Muscle of arm (tissue), 12 donors: ENCODE results near the gene GAS2L2. TPM values are rescaled to one million over a fixed set of nuclear protein-coding genes. Genes with fewer than 3 reads are reported as not detected.
A peak's percentile ranks its signal among the peaks of the same experiment; 100 is the strongest.
"Not testable (repeated sequence)": the region's sequence is repeated elsewhere in the genome, so short reads cannot be mapped to it uniquely, and the experiment has no call there.

Source experiments
- DNase-seq: peaks from one replicate; pipeline ENCODE4 v3.0.0-alpha.2; 2013
- polyA plus RNA-seq, 12 donors: library from polyadenylated mRNA; unstranded; fragments of 120-200 nt; gene quantifications; one replicate each; pipeline ENCODE4 v1.2.1, GENCODE V29; 2013; ENCODE audit not compliant: insufficient read length in 12 of 12

GAS2L2 gene
- polyA plus RNA-seq, 12 donors: 0.07 TPM; not detected in 11

DNA sequence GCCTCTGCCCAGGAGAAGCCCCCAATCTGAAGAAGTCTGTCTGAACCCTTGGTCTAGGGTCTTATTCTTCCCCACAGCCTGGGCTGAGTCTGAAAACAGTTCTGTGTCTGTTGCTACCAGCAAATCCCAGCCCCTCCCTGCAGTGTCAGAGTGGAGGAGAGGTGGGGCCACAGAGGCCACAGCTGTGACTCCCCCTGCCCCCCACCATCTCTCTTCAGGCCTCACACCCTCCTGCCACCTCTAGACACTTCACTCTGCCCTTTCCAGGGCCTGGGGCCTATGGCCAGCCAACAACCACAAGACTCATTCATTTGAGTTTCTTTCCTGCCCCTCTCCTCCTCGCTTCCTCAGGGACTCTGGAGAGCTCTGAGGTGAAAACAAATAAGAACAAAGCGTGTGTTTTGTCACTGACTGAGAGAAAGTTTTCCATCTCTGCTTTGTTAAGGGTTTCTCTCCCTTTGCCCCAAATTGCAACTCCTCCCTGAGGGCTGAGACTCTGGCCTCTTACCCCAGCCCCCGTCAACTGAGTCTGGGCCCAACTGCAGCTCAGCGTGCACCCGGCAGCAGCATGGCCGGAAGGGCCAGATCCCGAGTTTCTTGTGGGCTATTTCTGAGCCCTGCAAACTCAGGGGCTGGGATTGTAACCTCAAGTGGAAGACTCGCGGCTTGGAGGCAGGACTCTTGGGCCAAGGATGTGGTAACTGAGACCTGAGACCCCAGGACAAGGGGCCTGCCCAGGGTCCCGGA lies 20.8 kb upstream of the GAS2L2 start:
- no peak for DNase-seq

DNA sequence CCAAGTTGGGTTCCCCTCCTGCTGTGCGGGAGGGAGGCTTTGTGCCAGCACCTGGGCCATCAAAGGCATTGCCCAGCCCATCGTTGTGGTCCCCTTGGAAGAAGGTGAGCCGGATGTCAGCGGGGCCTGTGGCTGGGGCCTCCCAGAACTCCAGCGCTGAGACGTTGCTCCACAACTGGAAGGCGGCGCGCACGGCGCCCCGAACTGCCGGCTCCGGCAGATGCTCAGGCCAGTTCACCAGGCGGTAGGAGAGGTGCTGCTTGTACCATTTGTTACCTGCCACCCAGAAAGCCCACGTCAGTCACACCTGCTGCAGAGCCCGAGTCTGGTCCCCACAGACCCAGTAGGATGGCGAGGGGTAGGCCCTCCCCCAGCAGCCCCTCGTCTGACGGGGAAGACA lies 20.1 kb upstream of the GAS2L2 start:
- no peak for DNase-seq

DNA sequence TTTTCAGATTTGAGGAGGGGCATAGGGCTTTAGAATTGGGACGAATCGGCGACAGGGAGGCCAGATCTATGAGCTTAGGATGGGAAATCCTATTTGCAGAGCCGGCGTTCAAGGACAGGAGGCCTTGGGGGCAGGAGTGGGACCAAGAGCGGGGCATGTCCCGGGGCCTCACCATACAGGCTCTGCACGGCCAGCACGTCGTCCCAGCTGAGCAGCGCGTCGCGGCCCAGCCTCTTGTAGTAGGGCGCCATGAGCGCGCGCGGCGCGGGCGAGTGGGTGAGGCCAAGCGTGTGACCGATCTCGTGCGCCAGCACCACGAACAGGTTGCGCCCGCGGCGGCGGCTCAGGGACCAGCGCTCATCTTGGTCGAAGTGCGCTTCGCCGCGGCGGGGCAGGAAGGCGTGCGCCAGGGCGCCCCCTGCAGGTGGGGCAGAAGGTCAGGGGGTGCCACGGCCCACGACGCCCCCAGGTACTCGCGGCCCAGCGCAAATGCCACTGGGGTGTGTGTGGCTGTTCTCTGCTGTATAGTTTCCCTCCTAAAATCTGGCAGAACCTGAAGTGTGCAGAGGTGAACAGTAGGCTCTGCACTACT lies 17.0 kb upstream of the GAS2L2 start:
- no peak for DNase-seq

DNA sequence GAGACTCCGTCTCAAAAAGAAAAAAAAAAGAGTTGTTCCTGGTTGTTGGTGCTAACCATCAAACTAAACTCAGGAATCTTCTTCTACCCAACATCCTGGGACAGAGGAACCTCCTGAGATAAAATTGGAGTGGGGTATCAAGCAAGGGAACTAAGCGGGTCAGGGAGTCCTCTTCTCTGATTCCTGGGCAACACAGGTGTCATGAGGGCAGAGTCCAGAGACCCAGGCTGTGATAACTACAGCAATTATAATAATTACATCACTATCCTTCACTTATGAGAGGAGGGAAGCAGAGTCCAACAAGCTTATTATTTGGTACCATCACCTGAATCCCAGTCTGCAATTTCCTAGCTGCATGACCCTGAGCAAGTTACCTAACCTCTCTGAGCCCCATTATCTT lies 15.8 kb upstream of the GAS2L2 start:
- DNase-seq: no peak

DNA sequence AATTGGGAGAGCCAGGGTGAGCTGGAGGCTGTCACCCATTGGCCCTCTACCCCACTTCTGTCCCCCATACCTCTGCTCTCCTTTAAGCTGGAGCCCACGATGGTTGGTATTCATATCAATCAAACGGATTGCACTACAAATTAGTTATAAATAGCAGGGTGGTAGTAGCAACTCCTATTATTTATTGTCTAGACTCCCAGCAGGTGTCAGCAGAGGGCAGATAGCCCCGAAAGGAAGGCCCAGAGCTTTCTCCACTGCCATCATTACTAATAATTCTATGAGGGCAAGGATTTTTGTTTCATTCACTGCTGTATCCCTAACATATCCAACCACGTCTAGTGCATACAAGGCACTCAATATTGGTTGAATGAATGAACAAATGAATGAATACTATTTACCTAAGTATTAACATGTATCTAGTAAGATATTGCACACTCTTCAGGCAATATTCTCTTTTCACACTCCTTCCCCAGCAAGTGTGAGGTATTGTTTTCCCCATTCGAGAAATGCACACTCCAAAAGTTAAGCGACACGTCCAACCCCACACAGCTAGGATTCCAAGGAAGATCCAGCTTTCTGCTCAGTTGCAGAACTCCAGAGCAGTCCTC lies 14.0 kb upstream of the GAS2L2 start:
- DNase-seq: peak; percentile 35

DNA sequence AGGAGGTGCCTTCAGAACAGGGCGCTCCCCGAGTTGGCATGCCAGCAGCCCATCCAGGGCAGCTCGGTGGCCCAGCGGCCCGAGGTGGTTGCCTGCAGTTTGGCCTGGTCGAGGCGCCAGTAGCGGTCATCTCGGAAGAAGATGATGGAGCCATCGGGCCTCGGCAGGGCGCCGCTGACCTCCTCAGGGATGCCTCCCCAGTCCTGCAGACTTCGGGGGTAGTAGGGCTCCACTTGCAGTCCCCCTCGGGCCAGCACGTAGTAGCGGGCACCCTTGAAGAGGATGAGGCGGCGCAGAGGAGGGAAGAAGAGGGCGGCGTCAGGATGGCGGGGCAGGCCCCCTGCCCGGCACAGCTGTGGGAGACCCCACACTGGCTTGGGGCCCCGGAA lies 13.4 kb upstream of the GAS2L2 start:
- no peak for DNase-seq

DNA sequence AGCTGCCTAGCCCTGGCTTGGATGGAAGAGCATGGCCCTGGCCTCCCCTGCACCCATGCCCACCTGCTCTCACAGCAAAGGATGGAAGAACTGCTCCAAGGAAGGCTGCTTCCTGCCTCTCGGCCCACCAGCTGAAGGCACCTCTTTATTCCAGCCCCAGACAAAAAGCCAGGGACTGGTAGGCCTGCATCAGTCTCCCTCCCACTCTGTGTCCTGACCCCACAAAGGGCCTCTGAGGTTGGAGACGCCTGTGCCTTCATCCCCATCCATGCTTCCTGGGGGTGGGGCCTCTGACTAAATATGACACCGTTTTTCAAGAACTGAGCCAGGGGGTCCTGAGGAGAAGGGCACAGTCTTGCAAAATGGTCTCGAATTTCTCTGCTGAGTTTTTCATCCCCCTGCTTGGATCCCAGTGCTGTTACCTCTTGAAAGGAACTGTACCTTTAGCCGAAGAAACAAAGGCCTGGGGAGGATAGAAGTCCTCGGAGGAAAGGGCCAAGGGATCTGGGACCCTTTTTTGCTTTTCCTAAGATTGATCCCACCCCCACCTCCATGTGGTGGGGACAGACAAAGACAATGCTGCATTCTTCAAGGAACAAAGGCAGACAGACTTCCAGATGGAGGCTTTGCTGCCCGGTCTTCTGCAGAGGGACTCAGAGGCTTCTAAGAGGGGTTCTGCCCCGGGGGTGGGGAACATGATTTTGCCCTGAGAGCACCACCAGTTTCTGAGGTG lies 12.9 kb upstream of the GAS2L2 start:
- DNase-seq: no peak

DNA sequence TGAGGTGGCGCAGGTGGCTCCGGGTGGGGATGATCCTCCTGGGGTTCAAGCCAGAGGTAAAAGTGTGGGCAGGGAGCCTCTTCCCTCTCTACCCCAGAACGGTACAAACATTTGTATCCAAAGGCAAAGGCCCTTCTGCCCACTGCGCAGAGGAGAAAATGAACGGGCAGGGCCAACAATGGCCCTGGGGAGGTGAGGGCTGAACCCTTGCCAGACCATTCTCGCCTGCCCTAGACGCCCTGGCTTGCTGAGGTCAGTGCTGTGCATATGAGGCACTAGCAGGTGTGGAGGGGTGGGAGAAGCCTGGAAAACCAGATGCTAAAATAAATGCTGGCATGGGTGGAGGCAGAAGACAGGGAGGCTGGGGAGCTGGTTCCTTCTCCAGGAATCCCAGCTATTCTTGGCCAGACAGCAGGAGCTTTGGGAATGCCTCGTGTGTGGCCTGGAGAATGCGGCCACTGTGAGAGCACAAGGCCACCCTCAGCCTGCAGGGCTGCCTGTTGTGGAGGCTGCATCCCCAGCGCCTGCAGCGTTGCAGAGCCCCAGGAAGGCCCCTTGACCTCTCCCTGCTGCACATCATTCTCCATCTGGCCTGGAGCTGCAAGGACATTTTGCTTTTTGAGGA lies 12.2 kb upstream of the GAS2L2 start:
- DNase-seq: no peak

DNA sequence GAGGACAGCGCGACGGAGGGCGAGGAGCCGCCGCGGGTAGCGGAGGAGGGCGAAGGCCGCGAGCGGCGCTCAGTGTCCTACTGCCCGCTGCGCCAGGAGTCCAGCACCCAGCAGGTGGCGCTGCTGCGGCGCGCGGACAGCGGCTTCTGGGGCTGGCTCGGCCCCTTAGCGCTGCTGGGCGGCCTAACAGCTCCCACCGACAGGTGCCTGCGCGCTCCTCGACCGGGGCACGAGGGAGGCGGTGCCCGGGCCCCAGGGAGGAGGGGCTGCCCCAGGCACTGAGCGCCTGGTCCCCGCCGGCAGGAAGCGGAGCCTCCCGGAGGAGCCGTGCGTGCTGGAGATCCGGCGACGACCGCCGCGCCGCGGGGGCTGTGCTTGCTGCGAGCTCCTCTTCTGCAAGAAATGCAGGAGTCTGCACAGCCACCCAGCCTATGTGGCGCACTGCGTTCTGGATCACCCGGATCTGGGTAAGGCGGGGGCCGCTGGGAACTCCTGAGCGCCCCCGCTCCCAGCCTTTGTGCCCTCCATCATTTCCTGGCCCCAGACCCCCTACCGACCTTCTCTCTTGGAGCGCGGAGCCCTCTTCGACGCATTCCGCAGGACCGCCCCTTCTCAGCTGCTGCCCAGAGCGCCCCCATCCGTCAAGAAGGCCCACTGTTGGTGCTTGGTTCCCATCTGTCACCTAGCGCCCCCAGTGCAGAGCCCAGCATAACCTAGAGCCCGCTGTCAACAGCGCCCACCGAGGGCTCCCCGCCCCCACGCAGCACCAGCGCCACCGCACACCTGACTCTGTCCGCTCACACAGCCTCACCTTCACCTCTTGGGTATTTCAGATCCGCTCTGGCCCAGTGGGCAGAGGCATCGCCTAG lies 11.3 kb upstream of the GAS2L2 start:
- peak; percentile 89 for DNase-seq

DNA sequence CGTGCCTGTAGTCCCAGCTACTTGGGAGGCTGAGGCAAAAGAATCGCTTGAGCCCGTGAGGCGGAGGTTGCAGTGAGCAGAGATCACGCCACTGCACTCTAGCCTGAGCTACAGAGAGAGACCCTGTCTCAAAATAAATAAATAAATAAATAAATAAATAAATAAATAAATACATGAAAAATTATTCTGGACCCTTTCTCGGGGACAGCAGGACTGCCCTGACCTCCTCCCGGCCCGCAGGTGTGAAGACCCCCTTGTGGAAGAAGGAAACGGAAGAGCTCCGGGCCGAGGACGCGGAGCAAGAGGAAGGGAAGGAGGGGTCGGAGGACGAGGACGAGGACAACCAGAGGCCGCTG lies 10.7 kb upstream of the GAS2L2 start:
- no peak for DNase-seq

DNA sequence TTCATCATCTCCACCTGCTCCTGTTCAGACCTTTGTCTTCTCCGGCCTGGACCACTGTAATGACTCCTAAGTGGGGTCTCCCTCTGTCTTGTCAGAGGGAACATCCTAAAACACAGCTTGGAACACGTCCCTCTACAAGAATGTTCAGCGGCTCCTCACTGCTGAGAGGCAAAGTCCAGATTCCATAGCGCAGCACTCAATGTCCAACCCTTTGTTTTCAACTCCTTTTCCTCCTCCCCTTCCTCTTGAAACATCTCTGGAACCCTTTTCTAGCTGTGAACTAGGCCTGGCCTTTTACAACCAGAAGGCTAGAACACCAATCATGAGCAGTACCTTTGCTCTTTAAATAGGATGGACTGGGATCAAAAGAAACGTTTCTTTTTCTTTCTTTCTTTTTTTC lies 8.6 kb upstream of the GAS2L2 start:
- DNase-seq: no peak

DNA sequence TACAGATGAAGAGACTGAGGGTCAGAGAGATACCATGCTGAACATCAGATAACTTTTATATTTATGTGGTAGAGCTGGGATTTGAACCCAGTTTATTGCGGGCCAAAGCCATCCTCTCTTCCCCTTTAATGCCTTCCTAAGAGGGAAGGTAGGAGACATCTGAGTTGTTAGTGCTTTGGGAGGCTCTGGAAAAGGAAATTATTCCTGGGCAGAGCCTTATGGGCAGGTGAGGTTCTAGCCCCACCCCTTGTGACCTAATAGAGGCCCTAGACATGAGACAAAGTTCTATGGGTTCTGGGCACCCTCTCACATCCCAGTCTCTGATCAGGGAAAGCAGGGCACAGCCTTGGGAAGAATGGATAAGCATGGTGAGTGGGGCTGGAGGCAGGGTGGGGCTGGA lies 7.5 kb upstream of the GAS2L2 start, which contains the start of gene C17orf50:
Gene C17orf50, plus strand, starts transcription at position 301 of the 400 bp plus-strand sequence. Its CDS starts 55 bp downstream, at position 356.
- no peak for DNase-seq

DNA sequence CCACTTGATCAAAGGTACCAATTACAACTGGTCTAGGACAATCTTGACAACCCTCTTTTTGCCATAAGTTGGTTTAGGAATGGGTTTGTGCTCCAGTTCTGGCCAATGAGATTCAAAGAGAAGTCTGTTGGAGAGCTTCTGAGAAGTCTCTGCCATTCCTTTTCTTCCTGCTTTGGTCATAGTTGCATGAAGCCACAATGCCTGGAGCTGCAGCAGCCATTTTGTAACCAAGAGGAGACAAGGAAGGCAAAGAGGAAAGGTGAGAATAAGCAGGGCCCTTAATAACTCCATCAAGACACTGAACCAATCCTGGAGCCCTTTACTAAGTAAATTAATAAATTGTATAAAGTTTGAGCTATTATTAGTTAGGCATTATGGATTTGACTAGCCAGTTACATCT lies 4.2 kb upstream of the GAS2L2 start:
- DNase-seq: no peak

DNA sequence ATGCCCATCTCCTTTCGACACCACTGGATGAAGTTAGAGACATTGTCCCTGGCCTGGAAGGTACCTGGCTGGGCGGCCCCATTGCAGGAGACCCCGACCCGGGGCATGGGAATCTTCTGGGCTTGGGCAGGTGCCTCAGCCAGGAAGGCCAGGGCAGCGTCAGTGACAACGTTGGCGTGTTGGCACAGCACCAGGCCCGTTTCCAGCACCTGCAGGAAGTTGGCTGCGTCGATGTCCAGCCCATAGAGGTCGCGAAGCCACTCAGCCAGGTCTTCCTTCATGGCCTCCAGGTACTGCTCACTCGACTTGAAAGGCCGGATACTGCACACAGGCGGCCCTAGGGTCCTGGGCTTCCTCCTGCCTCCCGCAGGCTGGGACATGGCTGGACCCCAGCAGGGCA lies 568 bp downstream of the GAS2L2 start:
- DNase-seq: no peak

DNA sequence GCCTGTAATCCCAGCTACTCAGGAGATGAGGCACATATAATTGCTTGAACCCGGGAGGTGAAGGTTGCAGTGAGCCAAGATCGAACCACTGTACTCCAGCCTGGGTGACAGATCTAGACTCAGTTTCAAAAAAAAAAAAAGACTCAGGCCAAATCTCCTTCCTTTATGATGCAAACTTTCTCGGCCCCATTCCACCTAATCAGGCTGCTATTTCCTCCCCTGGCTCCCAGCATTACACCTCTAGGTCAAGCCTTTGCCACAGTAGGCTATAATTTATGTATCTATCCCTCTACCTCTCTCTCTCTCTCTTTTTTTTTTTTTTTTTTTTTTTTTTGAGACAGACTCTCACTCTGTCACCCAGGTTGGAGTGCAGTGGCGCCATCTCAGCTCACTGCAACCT lies 1.5 kb downstream of the GAS2L2 start:
- DNase-seq: not testable (repeated sequence)

DNA sequence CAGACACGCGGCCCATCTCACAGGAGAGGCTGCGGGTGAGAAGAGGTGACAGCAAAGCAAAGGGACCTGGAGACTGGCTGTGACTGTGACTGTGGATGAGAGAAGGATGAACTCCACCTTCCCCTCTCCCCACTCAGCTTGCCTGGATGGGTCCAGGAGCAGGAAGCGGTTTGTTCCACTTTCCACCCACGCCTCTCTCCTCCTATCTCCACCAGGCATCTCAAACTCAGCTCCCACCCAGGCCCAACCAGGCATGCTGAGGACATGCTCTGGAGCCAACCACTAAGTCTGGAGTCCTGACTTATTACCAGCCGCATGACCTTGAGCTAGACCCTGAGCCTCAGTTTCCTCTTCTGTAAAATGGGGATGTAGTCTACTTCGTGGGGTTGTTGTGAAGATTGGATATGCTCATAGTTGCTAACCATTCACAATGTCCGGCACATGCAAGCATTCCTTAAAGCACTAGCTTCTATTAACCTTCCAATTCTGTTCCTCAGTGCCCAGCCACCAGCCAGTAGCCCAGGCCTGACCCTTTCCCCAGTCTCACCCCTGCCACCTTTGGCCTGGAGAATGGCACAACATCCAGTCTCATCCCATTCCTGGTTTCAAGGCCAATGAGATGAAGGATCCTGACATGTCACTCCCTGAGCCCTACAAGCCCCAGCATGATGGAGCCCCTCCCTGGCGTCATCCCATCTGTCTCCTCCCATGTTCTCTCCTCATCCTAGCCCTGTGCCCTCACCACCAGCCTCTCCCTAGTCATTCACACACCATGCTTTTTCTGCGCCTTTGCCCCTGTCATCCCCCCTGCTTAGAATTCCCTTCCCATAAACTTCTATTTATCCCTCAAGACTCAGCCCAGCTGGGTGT lies 2.3 kb downstream of the GAS2L2 start:
- DNase-seq: no peak

DNA sequence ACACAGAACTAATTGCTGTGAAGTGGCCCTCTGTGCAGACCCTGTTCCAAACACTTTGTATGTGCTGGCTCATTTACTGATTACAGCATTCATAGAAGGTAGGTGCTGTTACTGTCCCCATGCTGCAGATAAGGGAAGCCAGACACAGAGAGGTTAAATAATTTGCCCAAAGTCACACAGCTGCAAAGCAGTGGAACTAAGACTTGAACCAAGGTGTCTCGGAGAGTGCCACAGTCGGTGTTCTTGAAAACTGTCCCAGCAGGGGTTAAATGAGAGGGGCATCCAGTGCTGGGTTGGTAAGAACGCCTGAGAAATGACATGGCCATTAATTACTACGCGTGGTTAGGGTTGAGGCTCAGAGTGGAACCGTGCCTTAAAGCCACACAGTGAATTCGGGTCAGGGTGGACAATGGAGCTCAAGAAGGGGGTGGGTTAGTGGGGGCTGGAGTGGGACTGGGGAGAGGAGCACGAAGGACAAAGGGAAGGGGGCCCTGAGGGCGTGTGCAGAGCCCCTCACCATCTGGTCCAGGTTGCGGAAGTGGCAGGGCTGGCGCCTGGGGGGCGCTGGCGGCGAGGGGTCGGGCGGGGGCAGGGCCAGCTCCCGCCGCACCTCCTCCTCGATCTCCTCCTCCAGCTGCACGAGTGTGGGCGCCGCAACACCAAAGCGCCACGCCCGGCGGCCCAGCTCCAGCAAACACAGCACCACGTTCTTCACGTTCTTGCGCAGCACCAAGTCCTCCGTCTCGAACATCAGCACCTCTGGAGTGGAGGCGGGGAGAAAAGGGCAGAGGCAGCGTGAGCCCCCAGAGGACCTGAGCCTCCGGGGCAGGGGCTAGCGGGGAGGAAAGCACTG lies 3.3 kb downstream of the GAS2L2 start:
- DNase-seq: no peak

DNA sequence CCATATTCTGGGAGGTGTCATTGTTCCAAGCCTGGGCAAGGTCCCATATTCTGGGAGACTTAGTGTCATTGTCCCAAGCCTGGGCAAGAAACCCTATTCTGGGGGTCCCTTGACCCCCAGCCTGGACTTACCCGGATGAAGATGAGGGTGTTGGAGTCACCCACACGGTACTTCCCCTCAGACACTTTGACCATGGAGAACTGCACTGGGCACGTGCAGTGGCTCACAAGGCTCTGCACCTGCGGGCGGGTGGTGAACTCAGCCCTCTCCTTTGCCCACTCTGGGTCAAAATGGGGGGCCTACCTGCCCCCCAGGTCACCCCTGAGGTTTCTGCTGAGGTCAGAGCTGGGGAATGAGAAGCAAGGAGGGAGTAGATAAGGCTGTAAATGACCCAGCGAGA lies 4.1 kb downstream of the GAS2L2 start:
- no peak for DNase-seq

DNA sequence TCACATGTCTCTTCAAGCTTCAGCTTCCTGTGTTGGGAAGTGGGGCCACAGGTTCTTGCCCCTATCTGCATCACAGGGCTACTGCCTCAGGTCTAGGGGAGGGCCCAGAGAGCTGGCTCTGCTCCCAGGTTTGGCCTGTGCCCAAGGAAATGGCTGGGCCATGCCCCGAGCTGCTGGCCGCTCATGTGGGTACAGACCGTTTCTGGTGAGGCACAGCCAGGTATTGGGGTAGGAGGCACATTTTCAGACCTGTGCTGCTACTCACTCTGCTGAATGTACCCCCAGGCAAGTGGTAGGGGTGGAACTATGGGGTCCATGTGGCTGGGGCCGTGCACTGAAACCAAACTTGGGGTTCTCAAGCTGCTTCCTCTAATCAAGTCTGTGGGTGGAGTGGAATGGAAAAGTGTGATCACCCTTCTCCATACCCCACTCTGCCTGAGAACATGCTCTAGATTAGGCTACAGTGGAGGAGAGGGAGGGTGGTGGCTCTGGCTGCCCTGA lies 4.6 kb downstream of the GAS2L2 start:
- DNase-seq: no peak
